Astrocyte (in vitro differentiated cells and primary cell): Measurements from ENCODE around the gene PGAM5.

Experiments
- EZH2 ChIP-seq: IDR thresholded peaks from 2 replicates; pipeline ENCODE4 v1.6.1; 2012; ENCODE audit warnings: mild to moderate bottlenecking, low read length, inconsistent platforms; ENCODE audit not compliant: insufficient read depth
- TF ChIP-seq, protein P1 (sequence below): IDR thresholded peaks from 2 replicates; pipeline ENCODE4 v1.5.1; 2011; ENCODE audit warnings: low read depth, mild to moderate bottlenecking, inconsistent platforms, low read length, moderate library complexity; ENCODE audit not compliant: insufficient read depth

DNA sequence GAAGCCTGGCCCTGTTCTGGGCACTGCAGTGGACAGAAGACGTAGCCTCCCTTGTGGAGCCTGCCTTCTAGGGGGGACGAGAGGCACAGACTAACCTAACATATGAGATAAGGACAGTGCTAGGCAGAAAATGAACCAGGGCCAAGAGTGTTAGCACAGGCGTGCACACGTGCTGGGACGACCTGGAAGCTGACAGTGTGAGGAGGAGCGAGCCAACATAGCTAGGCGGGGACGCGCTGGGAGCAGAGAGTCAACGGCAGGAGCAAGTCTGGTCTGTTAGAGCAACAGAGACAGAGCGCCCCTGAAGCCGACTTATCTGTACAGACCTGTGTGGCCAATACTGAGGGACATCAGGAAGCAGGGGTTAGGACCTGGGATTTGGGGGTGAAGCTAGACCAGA, 15.2 kb upstream of the PGAM5 start:
- TF ChIP-seq EZH2: no peak
- TF ChIP-seq, protein P1, sequence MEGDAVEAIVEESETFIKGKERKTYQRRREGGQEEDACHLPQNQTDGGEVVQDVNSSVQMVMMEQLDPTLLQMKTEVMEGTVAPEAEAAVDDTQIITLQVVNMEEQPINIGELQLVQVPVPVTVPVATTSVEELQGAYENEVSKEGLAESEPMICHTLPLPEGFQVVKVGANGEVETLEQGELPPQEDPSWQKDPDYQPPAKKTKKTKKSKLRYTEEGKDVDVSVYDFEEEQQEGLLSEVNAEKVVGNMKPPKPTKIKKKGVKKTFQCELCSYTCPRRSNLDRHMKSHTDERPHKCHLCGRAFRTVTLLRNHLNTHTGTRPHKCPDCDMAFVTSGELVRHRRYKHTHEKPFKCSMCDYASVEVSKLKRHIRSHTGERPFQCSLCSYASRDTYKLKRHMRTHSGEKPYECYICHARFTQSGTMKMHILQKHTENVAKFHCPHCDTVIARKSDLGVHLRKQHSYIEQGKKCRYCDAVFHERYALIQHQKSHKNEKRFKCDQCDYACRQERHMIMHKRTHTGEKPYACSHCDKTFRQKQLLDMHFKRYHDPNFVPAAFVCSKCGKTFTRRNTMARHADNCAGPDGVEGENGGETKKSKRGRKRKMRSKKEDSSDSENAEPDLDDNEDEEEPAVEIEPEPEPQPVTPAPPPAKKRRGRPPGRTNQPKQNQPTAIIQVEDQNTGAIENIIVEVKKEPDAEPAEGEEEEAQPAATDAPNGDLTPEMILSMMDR: no peak
